ENCODE results near the gene ANKRD28. TPM values are rescaled to one million over a fixed set of nuclear protein-coding genes. Genes with fewer than 3 reads are reported as not detected.

Gene ANKRD28
- polyA plus RNA-seq, 1 of the 3 experiments (the other 2 are of a cell fraction): 74.8 TPM

DNA sequence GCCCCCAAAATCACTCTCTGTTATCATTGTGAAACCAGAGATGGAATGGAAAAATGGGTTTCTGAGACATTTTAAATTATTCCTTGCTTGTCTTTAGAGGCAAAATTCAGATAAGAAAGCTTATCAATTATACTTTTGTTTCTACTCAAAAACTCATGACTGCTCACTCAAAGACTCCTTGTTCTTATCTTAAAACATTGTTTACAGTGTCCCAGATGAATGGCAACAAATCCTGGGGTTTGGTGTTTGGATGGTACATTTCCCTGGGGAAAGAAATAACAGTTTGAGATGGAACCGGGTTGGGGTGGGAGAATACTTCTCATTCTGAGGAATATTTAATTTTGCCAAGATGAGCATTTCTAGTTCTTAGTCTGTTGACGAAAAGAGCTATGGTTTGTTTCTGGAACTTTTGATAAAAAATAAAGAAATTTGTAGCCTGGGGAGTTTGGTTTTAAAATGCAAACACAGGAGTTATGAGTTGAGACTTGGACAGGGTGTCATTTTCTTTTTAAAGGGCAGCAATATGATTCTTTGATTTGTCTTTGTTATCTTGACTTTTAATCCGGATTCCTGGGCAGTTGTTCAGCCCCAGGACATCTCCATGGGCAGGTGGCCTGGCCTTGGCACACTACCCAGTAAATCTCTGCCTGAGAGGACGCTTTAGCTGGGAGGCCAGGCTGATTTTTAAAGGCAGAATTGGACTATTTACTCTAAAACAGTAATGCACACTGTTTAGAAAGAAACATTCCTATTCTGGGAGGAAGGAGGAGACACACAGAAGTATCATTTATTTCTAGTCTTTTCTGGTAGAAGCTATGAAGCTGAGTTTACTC is 163.8 kb downstream of the ANKRD28 start:
- CTCF ChIA-PET: interaction anchor here (0.7 to 2.0 kb wide), 11 partner anchors 8 to 733 kb away, joined by 3 to 7 read pairs (median 4); no protein-coding TSS in a partner anchor
- Histone ChIP-seq H3K9ac (peak overlapping the region; percentile 85; the same call in 1 of the 2 replicates), H3K4me2 (peak overlapping the region; percentile 64; the same call in 1 of the 2 replicates), H3K79me2 (ENCODE audit: insufficient read depth) (peaks cover 12% of the 10 kb centered on the region; the same call in 1 of the 2 replicates), H4K20me1 (ENCODE audit: insufficient read depth) (no peaks in the 10 kb centered on the region), H3K4me1 (ENCODE audit: control insufficient read depth in 1 of 2, insufficient read depth in 2 of 2, low read depth in 1 of 2, low read length in 1 of 2) (peaks cover 45 to 46% of the 10 kb centered on the region in 2 experiments), H3K9me2 (no peaks in the 10 kb centered on the region), H3K4me3 (ENCODE audit: low read depth in 2 of 2, low read length in 1 of 2) (no peak overlapping the region), H3K27ac (ENCODE audit: low read depth in 2 of 2, low read length in 1 of 2) (peak overlapping the region; percentile 92 to 99), H3F3A (replicated peaks; ENCODE audit: insufficient read depth) (peaks cover 67% of the 10 kb centered on the region), H3K9me3 (no peaks in the 10 kb centered on the region), H3K27me3 (ENCODE audit: insufficient read depth) (no peaks in the 10 kb centered on the region), H3K36me3 (replicated peaks in 1 of 2; ENCODE audit: control insufficient read depth in 1 of 2, insufficient read depth in 2 of 2, low read length in 1 of 2) (no peaks in the 10 kb centered on the region), H2AFZ (ENCODE audit: low read depth) (no peak overlapping the region)
- peak; percentile 26 for DNase-seq
- 20% methylated on average over 4 of the region's 4 CpGs for WGBS (ENCODE audit: low lambda C conversion rate)
- POLR2A ChIA-PET: no interaction called here
- TF ChIP-seq CHD2 (IDR thresholded peaks at IDR 0.05; ENCODE audit: low read length, partially characterized antibody) (peak; percentile 14), FOSL2 (IDR thresholded peaks at IDR 0.05; ENCODE audit: borderline replicate concordance, low read depth) (peak; percentile 65), GATA2 (CRISPR knock-in tag; IDR thresholded peaks at IDR 0.05) (peak; percentile 51; the same call in 1 of the 2 replicates), FOXJ3 (CRISPR knock-in tag; IDR thresholded peaks at IDR 0.05) (no peak), RAD21 (IDR thresholded peaks at IDR 0.05; ENCODE audit: low read length) (no peak), JUND (IDR thresholded peaks at IDR 0.05) (peak; percentile 78), NFIC (IDR thresholded peaks at IDR 0.05; ENCODE audit: borderline replicate concordance) (peak; percentile 94), RCOR1 (IDR thresholded peaks at IDR 0.05; ENCODE audit: low read length) (peak; percentile 81), GABPA (IDR thresholded peaks at IDR 0.05; ENCODE audit: low read depth) (no peak), EZH2phosphoT487 (IDR thresholded peaks at IDR 0.05; ENCODE audit: borderline replicate concordance, low read depth) (no peak), TAF1 (IDR thresholded peaks at IDR 0.05; ENCODE audit: borderline replicate concordance, low read depth, low read length) (peak; percentile 33; the same call in 1 of the 2 replicates), ELF1 (IDR thresholded peaks at IDR 0.05) (no peak), TCF12 (IDR thresholded peaks at IDR 0.05) (peak; percentile 97), NRF1 (IDR thresholded peaks at IDR 0.05; ENCODE audit: low read depth, low read length) (no peak), TEAD4 (IDR thresholded peaks at IDR 0.05; ENCODE audit: borderline replicate concordance, insufficient read depth) (peak; percentile 67; the same call in 1 of the 2 replicates), YY1 (IDR thresholded peaks at IDR 0.05; ENCODE audit: low read depth) (peak; percentile 16; the same call in 1 of the 2 replicates), EP300 (IDR thresholded peaks at IDR 0.05; ENCODE audit: borderline replicate concordance in 1 of 2, low read depth in 1 of 2, low read length in 1 of 2) (peak; percentile 62 to 92), MXI1 (IDR thresholded peaks at IDR 0.05; ENCODE audit: low read depth, low read length) (no peak)
- TF ChIP-seq, protein P1, sequence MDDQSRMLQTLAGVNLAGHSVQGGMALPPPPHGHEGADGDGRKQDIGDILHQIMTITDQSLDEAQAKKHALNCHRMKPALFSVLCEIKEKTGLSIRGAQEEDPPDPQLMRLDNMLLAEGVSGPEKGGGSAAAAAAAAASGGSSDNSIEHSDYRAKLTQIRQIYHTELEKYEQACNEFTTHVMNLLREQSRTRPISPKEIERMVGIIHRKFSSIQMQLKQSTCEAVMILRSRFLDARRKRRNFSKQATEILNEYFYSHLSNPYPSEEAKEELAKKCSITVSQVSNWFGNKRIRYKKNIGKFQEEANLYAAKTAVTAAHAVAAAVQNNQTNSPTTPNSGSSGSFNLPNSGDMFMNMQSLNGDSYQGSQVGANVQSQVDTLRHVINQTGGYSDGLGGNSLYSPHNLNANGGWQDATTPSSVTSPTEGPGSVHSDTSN (IDR thresholded peaks at IDR 0.05): peak; percentile 90
- TF ChIP-seq, protein P2, sequence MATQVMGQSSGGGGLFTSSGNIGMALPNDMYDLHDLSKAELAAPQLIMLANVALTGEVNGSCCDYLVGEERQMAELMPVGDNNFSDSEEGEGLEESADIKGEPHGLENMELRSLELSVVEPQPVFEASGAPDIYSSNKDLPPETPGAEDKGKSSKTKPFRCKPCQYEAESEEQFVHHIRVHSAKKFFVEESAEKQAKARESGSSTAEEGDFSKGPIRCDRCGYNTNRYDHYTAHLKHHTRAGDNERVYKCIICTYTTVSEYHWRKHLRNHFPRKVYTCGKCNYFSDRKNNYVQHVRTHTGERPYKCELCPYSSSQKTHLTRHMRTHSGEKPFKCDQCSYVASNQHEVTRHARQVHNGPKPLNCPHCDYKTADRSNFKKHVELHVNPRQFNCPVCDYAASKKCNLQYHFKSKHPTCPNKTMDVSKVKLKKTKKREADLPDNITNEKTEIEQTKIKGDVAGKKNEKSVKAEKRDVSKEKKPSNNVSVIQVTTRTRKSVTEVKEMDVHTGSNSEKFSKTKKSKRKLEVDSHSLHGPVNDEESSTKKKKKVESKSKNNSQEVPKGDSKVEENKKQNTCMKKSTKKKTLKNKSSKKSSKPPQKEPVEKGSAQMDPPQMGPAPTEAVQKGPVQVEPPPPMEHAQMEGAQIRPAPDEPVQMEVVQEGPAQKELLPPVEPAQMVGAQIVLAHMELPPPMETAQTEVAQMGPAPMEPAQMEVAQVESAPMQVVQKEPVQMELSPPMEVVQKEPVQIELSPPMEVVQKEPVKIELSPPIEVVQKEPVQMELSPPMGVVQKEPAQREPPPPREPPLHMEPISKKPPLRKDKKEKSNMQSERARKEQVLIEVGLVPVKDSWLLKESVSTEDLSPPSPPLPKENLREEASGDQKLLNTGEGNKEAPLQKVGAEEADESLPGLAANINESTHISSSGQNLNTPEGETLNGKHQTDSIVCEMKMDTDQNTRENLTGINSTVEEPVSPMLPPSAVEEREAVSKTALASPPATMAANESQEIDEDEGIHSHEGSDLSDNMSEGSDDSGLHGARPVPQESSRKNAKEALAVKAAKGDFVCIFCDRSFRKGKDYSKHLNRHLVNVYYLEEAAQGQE (IDR thresholded peaks at IDR 0.05; ENCODE audit: low read depth, low read length): no peak
- TF ChIP-seq, protein P3, sequence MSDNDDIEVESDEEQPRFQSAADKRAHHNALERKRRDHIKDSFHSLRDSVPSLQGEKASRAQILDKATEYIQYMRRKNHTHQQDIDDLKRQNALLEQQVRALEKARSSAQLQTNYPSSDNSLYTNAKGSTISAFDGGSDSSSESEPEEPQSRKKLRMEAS (IDR thresholded peaks at IDR 0.05; ENCODE audit: low read depth): peak; percentile 50; the same call in 1 of the 2 replicates
- TF ChIP-seq, protein P4, sequence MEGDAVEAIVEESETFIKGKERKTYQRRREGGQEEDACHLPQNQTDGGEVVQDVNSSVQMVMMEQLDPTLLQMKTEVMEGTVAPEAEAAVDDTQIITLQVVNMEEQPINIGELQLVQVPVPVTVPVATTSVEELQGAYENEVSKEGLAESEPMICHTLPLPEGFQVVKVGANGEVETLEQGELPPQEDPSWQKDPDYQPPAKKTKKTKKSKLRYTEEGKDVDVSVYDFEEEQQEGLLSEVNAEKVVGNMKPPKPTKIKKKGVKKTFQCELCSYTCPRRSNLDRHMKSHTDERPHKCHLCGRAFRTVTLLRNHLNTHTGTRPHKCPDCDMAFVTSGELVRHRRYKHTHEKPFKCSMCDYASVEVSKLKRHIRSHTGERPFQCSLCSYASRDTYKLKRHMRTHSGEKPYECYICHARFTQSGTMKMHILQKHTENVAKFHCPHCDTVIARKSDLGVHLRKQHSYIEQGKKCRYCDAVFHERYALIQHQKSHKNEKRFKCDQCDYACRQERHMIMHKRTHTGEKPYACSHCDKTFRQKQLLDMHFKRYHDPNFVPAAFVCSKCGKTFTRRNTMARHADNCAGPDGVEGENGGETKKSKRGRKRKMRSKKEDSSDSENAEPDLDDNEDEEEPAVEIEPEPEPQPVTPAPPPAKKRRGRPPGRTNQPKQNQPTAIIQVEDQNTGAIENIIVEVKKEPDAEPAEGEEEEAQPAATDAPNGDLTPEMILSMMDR (IDR thresholded peaks at IDR 0.05): no peak
- TF ChIP-seq, protein P5, sequence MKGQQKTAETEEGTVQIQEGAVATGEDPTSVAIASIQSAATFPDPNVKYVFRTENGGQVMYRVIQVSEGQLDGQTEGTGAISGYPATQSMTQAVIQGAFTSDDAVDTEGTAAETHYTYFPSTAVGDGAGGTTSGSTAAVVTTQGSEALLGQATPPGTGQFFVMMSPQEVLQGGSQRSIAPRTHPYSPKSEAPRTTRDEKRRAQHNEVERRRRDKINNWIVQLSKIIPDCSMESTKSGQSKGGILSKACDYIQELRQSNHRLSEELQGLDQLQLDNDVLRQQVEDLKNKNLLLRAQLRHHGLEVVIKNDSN (IDR thresholded peaks at IDR 0.05; ENCODE audit: borderline replicate concordance, low read depth): 0 out of 2 replicates have a peak, but pooled peaks have one; percentile 14

Data from SK-N-SH (cell line).